K562 (cell line): Measurements from ENCODE around the gene CELSR1. TPM values are rescaled to one million over a fixed set of nuclear protein-coding genes. Genes with fewer than 3 reads are reported as not detected.

Source experiments
- CHD4 ChIP-seq: fragments of 200-600 bp; sonication (generic); IDR thresholded peaks from 3 replicates; pipeline ENCODE4 v1.6.1; 2012; ENCODE audit warnings: low read depth, mild to moderate bottlenecking, mixed read lengths, low read length, inconsistent platforms; ENCODE audit not compliant: insufficient read depth, insufficient replicate concordance, poor library complexity, severe bottlenecking
- CREBBP ChIP-seq: IDR thresholded peaks from one replicate; pipeline ENCODE4 v1.6.1; 2012; ENCODE audit warnings: low read depth, mild to moderate bottlenecking, control low read depth, inconsistent platforms, low read length
- FIP1L1 ChIP-seq: fragments of 200-400 bp; formaldehyde crosslinking; IDR thresholded peaks from 2 replicates; pipeline ENCODE4 v1.6.1; 2018; ENCODE audit warnings: mild to moderate bottlenecking, low read depth, low read length; ENCODE audit not compliant: poor library complexity, severe bottlenecking
- GATAD2A ChIP-seq: fragments of 450-650 bp; IDR thresholded peaks from 2 replicates; pipeline ENCODE4 v1.6.1; 2017
- L3MBTL2 ChIP-seq: fragments of 450-650 bp; IDR thresholded peaks from 2 replicates; pipeline ENCODE4 v1.6.1; 2016; ENCODE audit warnings: mild to moderate bottlenecking, moderate library complexity
- MTA1 ChIP-seq: fragments of 450-650 bp; IDR thresholded peaks from 2 replicates; pipeline ENCODE4 v1.6.1; 2017; ENCODE audit warnings: borderline replicate concordance
- PML ChIP-seq: IDR thresholded peaks from 2 replicates; pipeline ENCODE4 v1.6.1; 2012; ENCODE audit warnings: low read length, inconsistent platforms
- POLR2H ChIP-seq: IDR thresholded peaks from 2 replicates; pipeline ENCODE4 v1.6.1; 2016; ENCODE audit warnings: missing genetic modification characterization, low read depth, mild to moderate bottlenecking, control low read depth, missing compliant biosample characterization, moderate library complexity
- SMAD1 ChIP-seq: fragments of 150-350 bp; IDR thresholded peaks from 2 replicates; pipeline ENCODE4 v1.6.1; 2014; ENCODE audit warnings: low read length, low read depth; ENCODE audit not compliant: partially characterized antibody
- TBP ChIP-seq: optimal IDR thresholded peaks from 2 replicates; pipeline ENCODE3; 2011; ENCODE audit warnings: low read depth, low read length, improper control_type of control experiment
- TSC22D4 ChIP-seq: fragments of 450-650 bp; IDR thresholded peaks from 2 replicates; pipeline ENCODE4 v1.6.1; 2016; ENCODE audit warnings: missing genetic modification characterization, missing biosample characterization, control low read depth
- XRCC4 ChIP-seq: IDR thresholded peaks from one replicate; pipeline ENCODE4 v1.6.1; 2011; ENCODE audit not compliant: insufficient read depth, insufficient read length; ENCODE audit errors: extremely low read depth
- ZNF23 ChIP-seq: fragments of 250-450 bp; sonication (Bioruptor Pico); IDR thresholded peaks from 2 replicates; pipeline ENCODE4 v1.4.0; 2020; ENCODE audit warnings: mild to moderate bottlenecking
- ZNF445 ChIP-seq: fragments of 250-450 bp; sonication (Bioruptor Pico); IDR thresholded peaks from 2 replicates; pipeline ENCODE4 v1.4.0; 2020; ENCODE audit warnings: low read depth, mild to moderate bottlenecking, moderate library complexity
- polyA plus RNA-seq, 8 experiments: library from polyadenylated mRNA; depleted of rRNA in 4 of 8; stranded (reverse) in 5 of 8; unstranded in 3 of 8; fragments of >200 nt; fragmentation: Nextera tagmentation in 2 of 8; fragmentation: Illumina TruSeq in 1 of 8; extraction: Ambion mirVana in 2 of 8; extraction: Trizol in 1 of 8; gene quantifications; 2 replicates each; pipeline versions ENCODE4 v1.2.1 to v1.2.3, GENCODE V29; 2011 to 2014; ENCODE audit warnings: inconsistent platforms in 1 of 8, missing spikeins in 1 of 8
- total RNA-seq, 7 experiments: library from RNA; depleted of rRNA in 6 of 7; stranded (reverse); fragments of >200 nt in 6 of 7; fragmentation: Illumina TruSeq in 2 of 7; extraction: Trizol in 2 of 7; gene quantifications; 2 replicates each; pipeline versions ENCODE4 v1.2.1 to v1.2.3, GENCODE V29; 2011 to 2021; ENCODE audit warnings: low replicate concordance in 1 of 7
- TF ChIP-seq, protein P1 (sequence below): fragments of 450-650 bp; IDR thresholded peaks from 2 replicates; pipeline ENCODE4 v1.6.1; 2016; ENCODE audit warnings: low read depth
- TF ChIP-seq, protein P2 (sequence below): fragments of 250-450 bp; sonication (Bioruptor Pico); IDR thresholded peaks from 2 replicates; pipeline ENCODE4 v1.8.0; 2021; ENCODE audit warnings: moderate library complexity, mild to moderate bottlenecking, inconsistent platforms
- TF ChIP-seq, protein P3 (sequence below): sonication (generic); formaldehyde crosslinking; IDR thresholded peaks from 2 replicates; pipeline ENCODE4 v1.8.1; 2023; ENCODE audit warnings: mild to moderate bottlenecking, missing genetic modification reagents

Gene CELSR1
- total and polyA plus RNA-seq, 9 of the 15 experiments (the other 6 are each of a cell fraction or from before 2014, with no cell fraction given), result under 0.01 to 0.09 TPM; not detected in 7

DNA sequence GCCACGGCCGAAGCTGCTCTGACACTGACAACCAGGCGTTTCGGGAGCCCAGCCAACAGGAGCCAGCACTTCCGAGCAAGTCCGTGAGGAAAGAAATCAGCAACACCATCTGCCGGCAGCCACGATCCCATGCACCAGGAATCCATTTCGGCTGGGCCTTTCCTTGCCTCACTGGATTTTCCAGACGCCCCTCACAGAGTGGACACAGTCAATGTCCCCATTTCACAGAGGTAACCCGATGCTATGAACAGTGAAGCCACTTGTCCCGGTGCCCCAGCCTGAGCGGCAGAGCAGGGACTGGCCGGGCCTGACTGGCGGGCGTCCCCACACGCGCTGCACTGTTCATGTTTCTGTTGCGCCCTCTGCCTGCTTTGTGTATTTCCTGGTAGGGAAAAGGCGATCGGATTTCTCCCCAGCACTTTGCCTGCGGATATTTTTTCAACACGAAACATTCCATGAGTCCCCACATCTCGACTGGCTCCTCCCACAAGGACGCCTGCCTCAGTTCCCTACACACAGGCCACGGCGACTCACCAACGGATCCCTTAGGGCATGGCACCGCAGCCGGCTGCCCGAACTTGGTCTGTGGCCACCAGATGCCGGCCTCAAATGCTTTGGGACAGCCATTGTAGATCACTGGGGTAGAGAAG is 146.6 kb downstream of the CELSR1 start (continued):
- TF ChIP-seq, protein P1, sequence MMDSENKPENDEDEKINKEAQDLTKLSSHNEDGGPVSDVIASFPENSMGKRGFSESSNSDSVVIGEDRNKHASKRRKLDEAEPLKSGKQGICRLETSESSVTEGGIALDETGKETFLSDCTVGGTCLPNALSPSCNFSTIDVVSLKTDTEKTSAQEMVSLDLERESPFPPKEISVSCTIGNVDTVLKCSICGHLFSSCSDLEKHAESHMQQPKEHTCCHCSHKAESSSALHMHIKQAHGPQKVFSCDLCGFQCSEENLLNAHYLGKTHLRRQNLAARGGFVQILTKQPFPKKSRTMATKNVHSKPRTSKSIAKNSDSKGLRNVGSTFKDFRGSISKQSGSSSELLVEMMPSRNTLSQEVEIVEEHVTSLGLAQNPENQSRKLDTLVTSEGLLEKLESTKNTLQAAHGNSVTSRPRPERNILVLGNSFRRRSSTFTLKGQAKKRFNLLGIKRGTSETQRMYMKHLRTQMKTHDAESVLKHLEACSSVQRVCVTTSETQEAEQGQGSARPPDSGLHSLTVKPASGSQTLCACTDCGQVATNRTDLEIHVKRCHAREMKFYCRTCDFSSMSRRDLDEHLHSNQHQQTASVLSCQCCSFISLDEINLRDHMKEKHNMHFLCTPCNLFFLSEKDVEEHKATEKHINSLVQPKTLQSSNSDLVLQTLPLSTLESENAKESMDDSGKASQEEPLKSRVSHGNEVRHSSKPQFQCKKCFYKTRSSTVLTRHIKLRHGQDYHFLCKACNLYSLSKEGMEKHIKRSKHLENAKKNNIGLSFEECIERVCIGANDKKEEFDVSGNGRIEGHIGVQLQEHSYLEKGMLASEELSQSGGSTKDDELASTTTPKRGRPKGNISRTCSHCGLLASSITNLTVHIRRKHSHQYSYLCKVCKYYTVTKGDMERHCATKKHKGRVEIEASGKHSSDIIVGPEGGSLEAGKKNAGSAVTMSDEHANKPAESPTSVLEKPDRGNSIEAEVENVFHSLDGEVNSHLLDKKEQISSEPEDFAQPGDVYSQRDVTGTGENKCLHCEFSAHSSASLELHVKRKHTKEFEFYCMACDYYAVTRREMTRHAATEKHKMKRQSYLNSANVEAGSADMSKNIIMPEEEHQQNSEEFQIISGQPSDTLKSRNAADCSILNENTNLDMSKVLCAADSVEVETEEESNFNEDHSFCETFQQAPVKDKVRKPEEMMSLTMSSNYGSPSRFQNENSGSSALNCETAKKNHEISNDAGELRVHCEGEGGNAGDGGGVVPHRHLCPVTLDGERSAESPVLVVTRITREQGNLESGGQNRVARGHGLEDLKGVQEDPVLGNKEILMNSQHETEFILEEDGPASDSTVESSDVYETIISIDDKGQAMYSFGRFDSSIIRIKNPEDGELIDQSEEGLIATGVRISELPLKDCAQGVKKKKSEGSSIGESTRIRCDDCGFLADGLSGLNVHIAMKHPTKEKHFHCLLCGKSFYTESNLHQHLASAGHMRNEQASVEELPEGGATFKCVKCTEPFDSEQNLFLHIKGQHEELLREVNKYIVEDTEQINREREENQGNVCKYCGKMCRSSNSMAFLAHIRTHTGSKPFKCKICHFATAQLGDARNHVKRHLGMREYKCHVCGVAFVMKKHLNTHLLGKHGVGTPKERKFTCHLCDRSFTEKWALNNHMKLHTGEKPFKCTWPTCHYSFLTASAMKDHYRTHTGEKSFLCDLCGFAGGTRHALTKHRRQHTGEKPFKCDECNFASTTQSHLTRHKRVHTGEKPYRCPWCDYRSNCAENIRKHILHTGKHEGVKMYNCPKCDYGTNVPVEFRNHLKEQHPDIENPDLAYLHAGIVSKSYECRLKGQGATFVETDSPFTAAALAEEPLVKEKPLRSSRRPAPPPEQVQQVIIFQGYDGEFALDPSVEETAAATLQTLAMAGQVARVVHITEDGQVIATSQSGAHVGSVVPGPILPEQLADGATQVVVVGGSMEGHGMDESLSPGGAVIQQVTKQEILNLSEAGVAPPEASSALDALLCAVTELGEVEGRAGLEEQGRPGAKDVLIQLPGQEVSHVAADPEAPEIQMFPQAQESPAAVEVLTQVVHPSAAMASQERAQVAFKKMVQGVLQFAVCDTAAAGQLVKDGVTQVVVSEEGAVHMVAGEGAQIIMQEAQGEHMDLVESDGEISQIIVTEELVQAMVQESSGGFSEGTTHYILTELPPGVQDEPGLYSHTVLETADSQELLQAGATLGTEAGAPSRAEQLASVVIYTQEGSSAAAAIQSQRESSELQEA, result no peak
- TF ChIP-seq PML (no peak), ZNF445 (no peak), GATAD2A (no peak), TSC22D4 (tag) (no peak), FIP1L1 (no peak), ZNF23 (CRISPR knock-in tag) (no peak), POLR2H (tag) (no peak), SMAD1 (no peak), CHD4 (no peak), CREBBP (no peak), XRCC4 (no peak), MTA1 (no peak), TBP (no peak), L3MBTL2 (peak; percentile 69)
- TF ChIP-seq, protein P2, sequence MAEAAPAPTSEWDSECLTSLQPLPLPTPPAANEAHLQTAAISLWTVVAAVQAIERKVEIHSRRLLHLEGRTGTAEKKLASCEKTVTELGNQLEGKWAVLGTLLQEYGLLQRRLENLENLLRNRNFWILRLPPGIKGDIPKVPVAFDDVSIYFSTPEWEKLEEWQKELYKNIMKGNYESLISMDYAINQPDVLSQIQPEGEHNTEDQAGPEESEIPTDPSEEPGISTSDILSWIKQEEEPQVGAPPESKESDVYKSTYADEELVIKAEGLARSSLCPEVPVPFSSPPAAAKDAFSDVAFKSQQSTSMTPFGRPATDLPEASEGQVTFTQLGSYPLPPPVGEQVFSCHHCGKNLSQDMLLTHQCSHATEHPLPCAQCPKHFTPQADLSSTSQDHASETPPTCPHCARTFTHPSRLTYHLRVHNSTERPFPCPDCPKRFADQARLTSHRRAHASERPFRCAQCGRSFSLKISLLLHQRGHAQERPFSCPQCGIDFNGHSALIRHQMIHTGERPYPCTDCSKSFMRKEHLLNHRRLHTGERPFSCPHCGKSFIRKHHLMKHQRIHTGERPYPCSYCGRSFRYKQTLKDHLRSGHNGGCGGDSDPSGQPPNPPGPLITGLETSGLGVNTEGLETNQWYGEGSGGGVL (CRISPR knock-in tag), result no peak
- TF ChIP-seq, protein P3, sequence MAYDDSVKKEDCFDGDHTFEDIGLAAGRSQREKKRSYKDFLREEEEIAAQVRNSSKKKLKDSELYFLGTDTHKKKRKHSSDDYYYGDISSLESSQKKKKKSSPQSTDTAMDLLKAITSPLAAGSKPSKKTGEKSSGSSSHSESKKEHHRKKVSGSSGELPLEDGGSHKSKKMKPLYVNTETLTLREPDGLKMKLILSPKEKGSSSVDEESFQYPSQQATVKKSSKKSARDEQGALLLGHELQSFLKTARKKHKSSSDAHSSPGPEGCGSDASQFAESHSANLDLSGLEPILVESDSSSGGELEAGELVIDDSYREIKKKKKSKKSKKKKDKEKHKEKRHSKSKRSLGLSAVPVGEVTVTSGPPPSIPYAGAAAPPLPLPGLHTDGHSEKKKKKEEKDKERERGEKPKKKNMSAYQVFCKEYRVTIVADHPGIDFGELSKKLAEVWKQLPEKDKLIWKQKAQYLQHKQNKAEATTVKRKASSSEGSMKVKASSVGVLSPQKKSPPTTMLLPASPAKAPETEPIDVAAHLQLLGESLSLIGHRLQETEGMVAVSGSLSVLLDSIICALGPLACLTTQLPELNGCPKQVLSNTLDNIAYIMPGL (CRISPR knock-in tag), result no peak
